Esophagus muscularis mucosa (tissue), 4 donors: ENCODE data around the gene PSD4. TPM values are rescaled to one million over a fixed set of nuclear protein-coding genes. Genes with fewer than 3 reads are reported as not detected.

Source experiments
- DNase-seq: peaks from one replicate; pipeline ENCODE4 v3.0.0-alpha.2; 2017; ENCODE audit errors: extremely low spot score
- H3K27ac ChIP-seq, 4 donors: fragments of 200-600 bp; sonication (generic); replicated peaks in 1 of 4; 1 replicate in 3 of 4; 2 replicates in 1 of 4; pipeline ENCODE4 v1.5.1; 2016 to 2019; ENCODE audit warnings: mild to moderate bottlenecking in 1 of 4
- H3K27me3 ChIP-seq, 4 donors: fragments of 200-600 bp; sonication (generic); one replicate each; pipeline versions ENCODE4 v1.5.1 to v1.6.0; 2016 to 2019
- H3K36me3 ChIP-seq, 4 donors: fragments of 200-600 bp; sonication (generic); one replicate each; pipeline ENCODE4 v1.5.1; 2016 to 2019
- H3K4me1 ChIP-seq, 4 donors: fragments of 200-600 bp; sonication (generic); one replicate each; pipeline ENCODE4 v1.5.1; 2016 to 2019
- H3K4me3 ChIP-seq, 4 donors: fragments of 200-600 bp; sonication (generic); 1 replicate in 2 of 4; 2 replicates in 2 of 4; pipeline ENCODE4 v1.5.1; 2016 to 2019; ENCODE audit warnings: mild to moderate bottlenecking in 4 of 4, moderate library complexity in 1 of 4
- H3K9me3 ChIP-seq, 4 donors: fragments of 200-600 bp; sonication (generic); 1 replicate in 3 of 4; 2 replicates in 1 of 4; pipeline ENCODE4 v1.5.1; 2016 to 2019
- CTCF ChIP-seq, 3 experiments: fragments of 200-600 bp in 2 of 3; fragments of 450-650 bp in 1 of 3; sonication (generic) in 2 of 3; IDR thresholded peaks; one replicate each; pipeline ENCODE4 v1.5.1; 2017 to 2019; ENCODE audit warnings: antibody characterized with exemption in 3 of 3, mild to moderate bottlenecking in 2 of 3, moderate library complexity in 1 of 3
- EP300 ChIP-seq: sonication (generic); formaldehyde crosslinking; IDR thresholded peaks from one replicate; pipeline ENCODE4 v1.6.1; 2017; ENCODE audit warnings: antibody characterized with exemption
- POLR2A ChIP-seq: fragments of 450-650 bp; IDR thresholded peaks from one replicate; pipeline ENCODE4 v1.6.1; 2017; ENCODE audit warnings: antibody characterized with exemption, moderate library complexity, mild to moderate bottlenecking, low read depth
- POLR2AphosphoS5 ChIP-seq, 2 donors: sonication (generic); formaldehyde crosslinking; IDR thresholded peaks; one replicate each; pipeline ENCODE4 v1.6.1; 2017; ENCODE audit warnings: antibody characterized with exemption in 2 of 2
- WGBS: methylation state at CpG from one replicate; pipeline ENCODE4 v1.1.5; 2018; 5-methylcytosine and 5-hydroxymethylcytosine counted together
- intact Hi-C: fragments of 100-400 bp; cut with DNase I; formaldehyde crosslinking; loops from one replicate; pipeline ENCODE4 v1.15.1; 2023
- total RNA-seq, 4 donors: library from RNA; depleted of rRNA; stranded (reverse); fragments of >200 nt; gene quantifications; one replicate each; pipeline versions ENCODE4 v1.1.0 to v1.2.1, GENCODE V29; 2016

The PSD4 gene
- total RNA-seq, 4 donors from 2014 or later: 3.1 to 4.6 (median 3.6) TPM

- 59% methylated on average over 16 of the region's 18 CpGs for WGBS
- intact Hi-C loops: no loop called here
- TF ChIP-seq CTCF (IDR thresholded peaks at IDR 0.05) (no peak), EP300 (peak; percentile 67), POLR2A (no peak), POLR2AphosphoS5 (IDR thresholded peaks at IDR 0.05) (peak; percentile 85 to 89)
- Histone ChIP-seq H3K27ac (peak overlapping the region; percentile 74 to 81 (median 76)), H3K4me3 (no peak overlapping the region), H3K36me3 (no peaks in the 10 kb centered on the region), H3K9me3 (no peaks in the 10 kb centered on the region), H3K4me1 (peaks cover 27 to 51% (median 42%) of the 10 kb centered on the region in 4 donors), H3K27me3 (no peaks in the 10 kb centered on the region)
- DNase-seq: peak; percentile 94
Observed at GRCh38 chr2:113240915-113241911, 67.4 kb downstream of the PSD4 start.

GRCh38 chr2:113242327-113242726 lies 68.6 kb downstream of the PSD4 start:
- 95% methylated on average over 6 of the region's 6 CpGs for WGBS
- no peaks in the 10 kb centered on the region for H3K27me3 ChIP-seq
- no peak for TF ChIP-seq POLR2A
- no peaks in the 10 kb centered on the region for H3K9me3 ChIP-seq
- peak overlapping the region in 2 of 4 donors; percentile 74 to 75 for H3K27ac ChIP-seq
- intact Hi-C loops: no loop called here
- DNase-seq: no peak
- H3K4me3 ChIP-seq: no peak overlapping the region
- no peaks in the 10 kb centered on the region for H3K36me3 ChIP-seq
- peaks cover 27 to 41% (median 35%) of the 10 kb centered on the region in 4 donors for H3K4me1 ChIP-seq

- intact Hi-C loops: loop anchor here (5.0 kb wide), 1 partner anchor 43 kb away; no protein-coding TSS in a partner anchor
- peaks cover 24 to 30% (median 27%) of the 10 kb centered on the region in 4 donors for H3K4me1 ChIP-seq
- no peak overlapping the region for H3K27ac ChIP-seq
- no peak for TF ChIP-seq EP300
- no peak for TF ChIP-seq POLR2A
- no peak for TF ChIP-seq CTCF (IDR thresholded peaks at IDR 0.05)
- TF ChIP-seq POLR2AphosphoS5 (IDR thresholded peaks at IDR 0.05): no peak
- WGBS: 81% methylated on average over 3 of the region's 3 CpGs
- no peaks in the 10 kb centered on the region for H3K36me3 ChIP-seq
- H3K9me3 ChIP-seq: no peaks in the 10 kb centered on the region
- H3K27me3 ChIP-seq: no peaks in the 10 kb centered on the region
- no peak for DNase-seq
- H3K4me3 ChIP-seq: no peak overlapping the region
Observed at GRCh38 chr2:113245276-113245711, 71.5 kb downstream of the PSD4 start.

- Histone ChIP-seq H3K36me3 (no peaks in the 10 kb centered on the region), H3K4me1 (peaks cover 10 to 17% (median 14%) of the 10 kb centered on the region in 4 donors), H3K27me3 (no peaks in the 10 kb centered on the region), H3K27ac (no peak overlapping the region), H3K9me3 (no peaks in the 10 kb centered on the region), H3K4me3 (no peak overlapping the region)
- TF ChIP-seq CTCF (IDR thresholded peaks at IDR 0.05): no peak
- TF ChIP-seq POLR2A: no peak
- TF ChIP-seq POLR2AphosphoS5 (IDR thresholded peaks at IDR 0.05): no peak
- no peak for TF ChIP-seq EP300
- intact Hi-C loops: loop anchor here (5.0 kb wide), 1 partner anchor 44 kb away; no protein-coding TSS in a partner anchor
- no peak for DNase-seq
- 90% methylated on average over 14 of the region's 14 CpGs for WGBS
Observed at GRCh38 chr2:113246606-113247005, 72.8 kb downstream of the PSD4 start.

GRCh38 chr2:113248997-113249770 lies 75.4 kb downstream of the PSD4 start:
- Histone ChIP-seq H3K36me3 (no peaks in the 10 kb centered on the region), H3K27me3 (no peaks in the 10 kb centered on the region), H3K4me1 (peaks cover 6 to 11% (median 9%) of the 10 kb centered on the region in 4 donors), H3K4me3 (no peak overlapping the region), H3K27ac (no peak overlapping the region), H3K9me3 (no peaks in the 10 kb centered on the region)
- TF ChIP-seq POLR2A (no peak), CTCF (IDR thresholded peaks at IDR 0.05) (peak; percentile 87 to 92 (median 89)), POLR2AphosphoS5 (IDR thresholded peaks at IDR 0.05) (peak; percentile 13 to 56)
- DNase-seq: peak; percentile 95
- 41% methylated on average over 10 of the region's 10 CpGs for whole genome bisulfite sequencing
- intact Hi-C loops: loop anchor here (1.0 to 5.0 kb wide), 2 partner anchors 47 to 121 kb away; no protein-coding TSS in a partner anchor
